WTC11 (cell line): ENCODE results near the gene PCSK2. TPM values are rescaled to one million over a fixed set of nuclear protein-coding genes. Genes with fewer than 3 reads are reported as not detected.

ENCODE experiments used
- ATAC-seq: fragments of 200-7000 bp; cut with Tn5 transposase; 2 replicates; pipeline ENCODE4 v1.10.0; 2021; ENCODE audit warnings: mild to moderate bottlenecking, moderate library complexity
- CTCF ChIA-PET: fragments of 300-600 bp; sonication (Branson Sonifier 250); formaldehyde crosslinking; loops from one replicate; lab custom pipeline; 2021; ENCODE audit warnings: antibody characterized with exemption; lab: Charles Lee
- POLR2A ChIA-PET: fragments of 350-600 bp; sonication (Branson Sonifier 250); formaldehyde crosslinking; loops from one replicate; lab custom pipeline; 2021; ENCODE audit warnings: antibody characterized with exemption; lab: Charles Lee
- DNase-seq: peaks from one replicate; pipeline ENCODE4 v3.0.0; 2021; ENCODE audit warnings: low spot score
- H3K27ac Mint-ChIP-seq: 2 replicates; pipeline ENCODE4 v1.8.0; 2021; ENCODE audit warnings: mixed read lengths
- H3K27me3 Mint-ChIP-seq: 2 replicates; pipeline ENCODE4 v1.8.0; 2021; ENCODE audit warnings: low read depth, mild to moderate bottlenecking, moderate library complexity, mixed read lengths
- H3K36me3 Mint-ChIP-seq: 2 replicates; pipeline ENCODE4 v1.8.0; 2021; ENCODE audit warnings: mixed read lengths
- H3K4me1 Mint-ChIP-seq: 2 replicates; pipeline ENCODE4 v1.8.0; 2022; ENCODE audit warnings: mixed read lengths
- H3K4me3 Mint-ChIP-seq: 2 replicates; pipeline ENCODE4 v1.8.0; 2021; ENCODE audit warnings: mild to moderate bottlenecking, moderate library complexity, mixed read lengths
- H3K9me3 Mint-ChIP-seq: 2 replicates; pipeline ENCODE4 v1.8.0; 2021; ENCODE audit warnings: mixed read lengths
- ATF1 ChIP-seq: sonication (generic); formaldehyde crosslinking; IDR thresholded peaks from 2 replicates; pipeline ENCODE4 v1.8.1; 2023; ENCODE audit warnings: mild to moderate bottlenecking, moderate library complexity, missing genetic modification reagents
- CREM ChIP-seq: sonication (generic); formaldehyde crosslinking; IDR thresholded peaks from 2 replicates; pipeline ENCODE4 v1.8.1; 2022; ENCODE audit warnings: mild to moderate bottlenecking, missing genetic modification reagents, moderate library complexity
- E2F1 ChIP-seq: sonication (generic); formaldehyde crosslinking; IDR thresholded peaks from 2 replicates; pipeline ENCODE4 v1.8.0; 2022; ENCODE audit warnings: mild to moderate bottlenecking, missing genetic modification reagents
- EMX1 ChIP-seq: fragments of 250-450 bp; sonication (Bioruptor Pico); IDR thresholded peaks from 2 replicates; pipeline ENCODE4 v1.8.0; 2021; ENCODE audit warnings: mild to moderate bottlenecking
- ESRRA ChIP-seq: sonication (generic); formaldehyde crosslinking; IDR thresholded peaks from 2 replicates; pipeline ENCODE4 v1.8.1; 2022; ENCODE audit warnings: mild to moderate bottlenecking, missing genetic modification reagents, borderline replicate concordance
- ETV6 ChIP-seq: sonication (generic); formaldehyde crosslinking; IDR thresholded peaks from 2 replicates; pipeline ENCODE4 v1.8.1; 2022; ENCODE audit warnings: mild to moderate bottlenecking, missing genetic modification reagents
- GABPB1 ChIP-seq: sonication (generic); formaldehyde crosslinking; IDR thresholded peaks from 2 replicates; pipeline ENCODE4 v1.8.1; 2023; ENCODE audit warnings: mild to moderate bottlenecking, missing genetic modification reagents
- GTF2I ChIP-seq: fragments of 250-450 bp; sonication (Bioruptor Pico); conservative IDR thresholded peaks from 2 replicates; pipeline ENCODE4 v1.4.0; 2021; ENCODE audit warnings: mild to moderate bottlenecking
- JAZF1 ChIP-seq: fragments of 250-450 bp; sonication (Bioruptor Pico); IDR thresholded peaks from 2 replicates; pipeline ENCODE4 v1.9.0; 2021; ENCODE audit warnings: moderate library complexity, mild to moderate bottlenecking, inconsistent platforms
- NFYB ChIP-seq: sonication (generic); formaldehyde crosslinking; conservative IDR thresholded peaks from 2 replicates; pipeline ENCODE4 v1.8.0; 2022; ENCODE audit warnings: low read depth, missing genetic modification reagents
- NR1H2 ChIP-seq: sonication (generic); formaldehyde crosslinking; IDR thresholded peaks from 2 replicates; pipeline ENCODE4 v1.9.0; 2021; ENCODE audit warnings: mild to moderate bottlenecking, moderate library complexity, missing genetic modification reagents
- SMAD3 ChIP-seq: sonication (generic); formaldehyde crosslinking; IDR thresholded peaks from 2 replicates; pipeline ENCODE4 v1.8.0; 2022; ENCODE audit warnings: missing genetic modification reagents, mild to moderate bottlenecking, borderline replicate concordance
- ZNF121 ChIP-seq: sonication (generic); formaldehyde crosslinking; IDR thresholded peaks from 2 replicates; pipeline ENCODE4 v1.8.0; 2023; ENCODE audit warnings: missing genetic modification reagents
- ZNF281 ChIP-seq: sonication (generic); formaldehyde crosslinking; IDR thresholded peaks from 2 replicates; pipeline ENCODE4 v1.8.0; 2023; ENCODE audit warnings: mild to moderate bottlenecking, missing genetic modification reagents
- ZNF396 ChIP-seq: fragments of 250-450 bp; sonication (Bioruptor Pico); IDR thresholded peaks from 2 replicates; pipeline ENCODE4 v1.8.0; 2021; ENCODE audit warnings: mild to moderate bottlenecking, moderate library complexity, borderline replicate concordance
- total RNA-seq: library from RNA; stranded (reverse); gene quantifications from 3 replicates; pipeline ENCODE4 v1.2.3, GENCODE V29; 2021
- TF ChIP-seq, protein P1 (sequence below): sonication (generic); formaldehyde crosslinking; IDR thresholded peaks from 2 replicates; pipeline ENCODE4 v1.8.1; 2022; ENCODE audit warnings: low read depth, mild to moderate bottlenecking, moderate library complexity, missing genetic modification reagents, borderline replicate concordance
- TF ChIP-seq, protein P2 (sequence below): sonication (generic); formaldehyde crosslinking; IDR thresholded peaks from 2 replicates; pipeline ENCODE4 v1.8.1; 2023; ENCODE audit warnings: mild to moderate bottlenecking, missing genetic modification reagents, moderate library complexity
- TF ChIP-seq, protein P3 (sequence below): sonication (generic); formaldehyde crosslinking; IDR thresholded peaks from 2 replicates; pipeline ENCODE4 v1.8.0; 2023; ENCODE audit warnings: missing genetic modification reagents, mild to moderate bottlenecking, borderline replicate concordance

The PCSK2 gene
- total RNA-seq, 1 experiment from 2014 or later = 0.74 TPM

DNA sequence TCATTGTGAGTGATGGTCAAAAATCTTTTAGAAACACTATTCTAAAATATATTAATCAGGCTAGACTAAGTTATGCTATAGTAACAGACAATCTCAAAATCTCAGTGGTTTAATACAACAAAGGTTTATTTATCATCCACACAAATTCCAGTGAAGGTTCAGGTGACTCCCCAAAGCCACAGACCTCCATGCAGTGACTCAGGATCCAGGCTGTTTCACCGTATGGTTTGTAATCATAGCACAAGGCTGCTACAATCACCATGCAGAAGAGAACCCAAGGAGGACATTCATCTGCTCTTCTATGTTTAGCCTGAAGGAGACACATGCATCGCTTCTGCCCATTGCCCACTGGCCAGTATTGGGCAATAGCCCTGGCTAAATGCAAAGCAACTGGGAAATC lies 258.2 kb downstream of the PCSK2 start:
- no peaks in the 10 kb centered on the region for H3K9me3 Mint-ChIP-seq
- POLR2A ChIA-PET = no interaction called here
- no peaks in the 10 kb centered on the region for H3K4me1 Mint-ChIP-seq
- no peak overlapping the region for H3K27ac Mint-ChIP-seq
- no peak for ATAC-seq
- no peaks in the 10 kb centered on the region; the same call in 1 of the 2 replicates for H3K27me3 Mint-ChIP-seq
- DNase-seq = no peak
- CTCF ChIA-PET = no interaction called here
- TF ChIP-seq, protein P1, sequence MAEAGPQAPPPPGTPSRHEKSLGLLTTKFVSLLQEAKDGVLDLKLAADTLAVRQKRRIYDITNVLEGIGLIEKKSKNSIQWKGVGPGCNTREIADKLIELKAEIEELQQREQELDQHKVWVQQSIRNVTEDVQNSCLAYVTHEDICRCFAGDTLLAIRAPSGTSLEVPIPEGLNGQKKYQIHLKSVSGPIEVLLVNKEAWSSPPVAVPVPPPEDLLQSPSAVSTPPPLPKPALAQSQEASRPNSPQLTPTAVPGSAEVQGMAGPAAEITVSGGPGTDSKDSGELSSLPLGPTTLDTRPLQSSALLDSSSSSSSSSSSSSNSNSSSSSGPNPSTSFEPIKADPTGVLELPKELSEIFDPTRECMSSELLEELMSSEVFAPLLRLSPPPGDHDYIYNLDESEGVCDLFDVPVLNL = no peak
- no peak for TF ChIP-seq JAZF1 (CRISPR knock-in tag)
- no peak for TF ChIP-seq GTF2I (CRISPR knock-in tag)
- TF ChIP-seq CREM (CRISPR knock-in tag) = no peak
- TF ChIP-seq, protein P2, sequence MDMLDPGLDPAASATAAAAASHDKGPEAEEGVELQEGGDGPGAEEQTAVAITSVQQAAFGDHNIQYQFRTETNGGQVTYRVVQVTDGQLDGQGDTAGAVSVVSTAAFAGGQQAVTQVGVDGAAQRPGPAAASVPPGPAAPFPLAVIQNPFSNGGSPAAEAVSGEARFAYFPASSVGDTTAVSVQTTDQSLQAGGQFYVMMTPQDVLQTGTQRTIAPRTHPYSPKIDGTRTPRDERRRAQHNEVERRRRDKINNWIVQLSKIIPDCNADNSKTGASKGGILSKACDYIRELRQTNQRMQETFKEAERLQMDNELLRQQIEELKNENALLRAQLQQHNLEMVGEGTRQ (CRISPR knock-in tag) = no peak
- no peak overlapping the region for H3K4me3 Mint-ChIP-seq
- no peaks in the 10 kb centered on the region for H3K36me3 Mint-ChIP-seq

DNA sequence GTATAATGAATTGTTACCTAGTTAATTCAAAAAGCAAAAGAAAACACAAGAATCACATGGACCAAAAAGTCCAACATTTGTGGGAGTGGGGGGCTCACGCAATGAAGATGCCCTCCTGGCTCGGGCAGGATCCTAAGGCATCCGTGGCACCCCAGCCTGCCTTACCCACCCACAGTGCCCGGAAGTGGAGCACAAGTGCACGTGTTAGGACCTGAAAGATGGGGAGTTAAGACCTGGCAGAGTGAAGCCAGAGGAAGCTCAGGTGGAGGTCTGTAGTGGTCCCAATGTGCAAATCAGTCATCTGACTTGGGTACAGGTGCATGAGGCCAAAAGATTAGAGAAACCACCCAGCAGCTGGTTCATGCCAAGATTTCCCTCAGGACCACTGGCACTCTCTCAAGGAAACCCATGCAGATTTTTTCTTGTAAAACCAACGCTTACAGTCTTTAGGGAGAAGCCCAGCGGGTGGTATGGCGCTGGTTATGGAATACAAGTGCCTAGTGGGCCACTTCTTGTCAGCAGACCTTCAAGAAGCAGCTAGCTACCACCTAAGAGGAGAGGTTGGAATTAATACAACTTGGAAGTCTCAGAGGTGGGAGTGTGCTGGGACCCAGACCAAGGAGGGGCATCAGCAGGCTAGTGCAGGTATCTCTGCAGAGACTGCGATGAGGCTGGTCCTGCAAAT lies 262.2 kb downstream of the PCSK2 start:
- ChIA-PET POLR2A (no interaction called here), CTCF (interaction anchor here (1.6 kb wide), 1 partner anchor 16 kb away, joined by 3 read pairs; no protein-coding TSS in a partner anchor)
- H3K4me1 Mint-ChIP-seq = no peaks in the 10 kb centered on the region
- H3K36me3 Mint-ChIP-seq = no peaks in the 10 kb centered on the region
- DNase-seq (no peak), ATAC-seq (no peak)
- no peak overlapping the region for H3K27ac Mint-ChIP-seq
- H3K9me3 Mint-ChIP-seq = 0 out of 2 replicates have a peak, but pooled peaks cover 3% of the 10 kb centered on the region
- no peak overlapping the region for H3K4me3 Mint-ChIP-seq
- TF ChIP-seq GABPB1 (CRISPR knock-in tag) = no peak
- TF ChIP-seq ESRRA (CRISPR knock-in tag) = no peak
- TF ChIP-seq, protein P3, sequence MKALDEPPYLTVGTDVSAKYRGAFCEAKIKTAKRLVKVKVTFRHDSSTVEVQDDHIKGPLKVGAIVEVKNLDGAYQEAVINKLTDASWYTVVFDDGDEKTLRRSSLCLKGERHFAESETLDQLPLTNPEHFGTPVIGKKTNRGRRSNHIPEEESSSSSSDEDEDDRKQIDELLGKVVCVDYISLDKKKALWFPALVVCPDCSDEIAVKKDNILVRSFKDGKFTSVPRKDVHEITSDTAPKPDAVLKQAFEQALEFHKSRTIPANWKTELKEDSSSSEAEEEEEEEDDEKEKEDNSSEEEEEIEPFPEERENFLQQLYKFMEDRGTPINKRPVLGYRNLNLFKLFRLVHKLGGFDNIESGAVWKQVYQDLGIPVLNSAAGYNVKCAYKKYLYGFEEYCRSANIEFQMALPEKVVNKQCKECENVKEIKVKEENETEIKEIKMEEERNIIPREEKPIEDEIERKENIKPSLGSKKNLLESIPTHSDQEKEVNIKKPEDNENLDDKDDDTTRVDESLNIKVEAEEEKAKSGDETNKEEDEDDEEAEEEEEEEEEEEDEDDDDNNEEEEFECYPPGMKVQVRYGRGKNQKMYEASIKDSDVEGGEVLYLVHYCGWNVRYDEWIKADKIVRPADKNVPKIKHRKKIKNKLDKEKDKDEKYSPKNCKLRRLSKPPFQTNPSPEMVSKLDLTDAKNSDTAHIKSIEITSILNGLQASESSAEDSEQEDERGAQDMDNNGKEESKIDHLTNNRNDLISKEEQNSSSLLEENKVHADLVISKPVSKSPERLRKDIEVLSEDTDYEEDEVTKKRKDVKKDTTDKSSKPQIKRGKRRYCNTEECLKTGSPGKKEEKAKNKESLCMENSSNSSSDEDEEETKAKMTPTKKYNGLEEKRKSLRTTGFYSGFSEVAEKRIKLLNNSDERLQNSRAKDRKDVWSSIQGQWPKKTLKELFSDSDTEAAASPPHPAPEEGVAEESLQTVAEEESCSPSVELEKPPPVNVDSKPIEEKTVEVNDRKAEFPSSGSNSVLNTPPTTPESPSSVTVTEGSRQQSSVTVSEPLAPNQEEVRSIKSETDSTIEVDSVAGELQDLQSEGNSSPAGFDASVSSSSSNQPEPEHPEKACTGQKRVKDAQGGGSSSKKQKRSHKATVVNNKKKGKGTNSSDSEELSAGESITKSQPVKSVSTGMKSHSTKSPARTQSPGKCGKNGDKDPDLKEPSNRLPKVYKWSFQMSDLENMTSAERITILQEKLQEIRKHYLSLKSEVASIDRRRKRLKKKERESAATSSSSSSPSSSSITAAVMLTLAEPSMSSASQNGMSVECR = no peak
- TF ChIP-seq, all 79 proteins: peak for 0
- H3K27me3 Mint-ChIP-seq = no peaks in the 10 kb centered on the region

DNA sequence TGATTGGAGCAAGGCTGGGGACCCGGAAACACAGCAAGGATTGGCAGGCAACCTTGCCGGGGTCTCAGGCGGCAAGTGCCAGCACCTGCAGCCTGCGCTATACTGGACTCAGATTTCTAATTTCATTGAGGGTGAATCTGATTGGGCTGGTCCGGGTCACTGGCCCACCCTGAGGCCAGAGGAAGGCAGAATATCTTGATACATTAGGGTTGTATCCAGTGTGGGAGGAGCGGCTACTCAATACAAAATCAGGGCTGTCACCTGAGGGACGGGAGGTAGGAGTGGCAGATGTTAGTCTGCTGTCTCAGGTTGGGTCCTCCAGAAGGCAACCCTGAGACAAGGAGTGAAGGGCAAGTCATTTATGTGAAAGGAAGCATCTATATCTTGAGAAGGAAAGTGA lies 263.7 kb downstream of the PCSK2 start:
- Mint-ChIP-seq H3K9me3 (0 out of 2 replicates have a peak, but pooled peaks cover 3% of the 10 kb centered on the region), H3K27ac (no peak overlapping the region), H3K36me3 (no peaks in the 10 kb centered on the region), H3K4me3 (no peak overlapping the region), H3K4me1 (no peaks in the 10 kb centered on the region), H3K27me3 (no peaks in the 10 kb centered on the region)
- ChIA-PET POLR2A (no interaction called here), CTCF (interaction anchor here (1.2 kb wide), 1 partner anchor 18 kb away, joined by 4 read pairs; no protein-coding TSS in a partner anchor)
- ATAC-seq = no peak
- DNase-seq = no peak
- TF ChIP-seq SMAD3 (CRISPR knock-in tag) (no peak), ETV6 (CRISPR knock-in tag) (no peak), ZNF281 (no peak), ZNF121 (CRISPR knock-in tag) (no peak), NR1H2 (CRISPR knock-in tag) (no peak), E2F1 (no peak), NFYB (CRISPR knock-in tag) (no peak), ATF1 (CRISPR knock-in tag) (no peak), ZNF396 (no peak), EMX1 (no peak)
- TF ChIP-seq, protein P1 = no peak
